A549 (cell line): ENCODE data around the gene CEMIP2. TPM values are rescaled to one million over a fixed set of nuclear protein-coding genes. Genes with fewer than 3 reads are reported as not detected.
A peak's percentile ranks its signal among the peaks of the same experiment; 100 is the strongest.

Experiments
- ATAC-seq, 2 experiments: fragments of 200-7000 bp in 1 of 2; fragments of >200 bp in 1 of 2; cut with Nextera tagmentation in 1 of 2; cut with Tn5 transposase in 1 of 2; 3 replicates each; pipeline versions ENCODE4 v1.8.0 to v1.9.1; 2018 to 2020; ENCODE audit warnings: mild to moderate bottlenecking in 1 of 2, moderate library complexity in 1 of 2
- CTCF ChIA-PET: fragments of 300-600 bp; sonication (Branson Sonifier 250); formaldehyde crosslinking; extraction: SDS; loops from one replicate; lab custom pipeline; 2021; ENCODE audit warnings: antibody characterized with exemption, inconsistent platforms; lab: Yijun Ruan, JAX
- POLR2A ChIA-PET: fragments of 350-600 bp; formaldehyde crosslinking; extraction: SDS; loops from one replicate; lab custom pipeline; 2021; ENCODE audit warnings: antibody characterized with exemption, inconsistent platforms; lab: Yijun Ruan, JAX
- DNase-seq, 2 experiments: peaks; one replicate each; pipeline versions ENCODE4 v3.0.0 to v3.0.0-alpha.2; 2011 to 2016; ENCODE audit warnings: low read depth in 1 of 2, low spot score in 1 of 2
- FAIRE-seq: peaks from 2 replicates; lab custom pipeline; 2011; peaks lifted over from hg19 to GRCh38; lab: Jason Lieb, UNC
- H3K27ac ChIP-seq, 2 experiments: fragments of >200 bp; sonication (Bioruptor Twin); formaldehyde crosslinking; 3 replicates each; pipeline ENCODE4 v1.5.1; 2016 to 2017
- H3K4me1 ChIP-seq: fragments of >200 bp; sonication (Bioruptor Twin); formaldehyde crosslinking; 3 replicates; pipeline ENCODE4 v1.6.1; 2016
- H3K4me2 ChIP-seq: fragments of >200 bp; sonication (Bioruptor Twin); formaldehyde crosslinking; 3 replicates; pipeline ENCODE4 v1.6.1; 2016
- H3K4me3 ChIP-seq: fragments of >200 bp; sonication (Bioruptor Twin); formaldehyde crosslinking; 3 replicates; pipeline ENCODE4 v1.5.1; 2016
- H3K9me3 ChIP-seq: fragments of >200 bp; sonication (Bioruptor Twin); formaldehyde crosslinking; 3 replicates; pipeline ENCODE4 v1.6.1; 2016
- CEBPB ChIP-seq, 2 experiments: fragments of >200 bp in 1 of 2; sonication (Bioruptor Twin) in 1 of 2; formaldehyde crosslinking in 1 of 2; IDR thresholded peaks; 2 replicates each; pipeline ENCODE4 v1.6.1; 2012 to 2016
- FOSL2 ChIP-seq, 2 experiments: fragments of 450-650 bp in 1 of 2; fragments of >200 bp in 1 of 2; sonication (Bioruptor Twin) in 1 of 2; formaldehyde crosslinking; IDR thresholded peaks; 2 replicates each; pipeline versions ENCODE4 v1.5.0 to v1.6.1; 2016 to 2020; ENCODE audit warnings: mild to moderate bottlenecking in 1 of 2, moderate library complexity in 1 of 2
- JUNB ChIP-seq: fragments of >200 bp; sonication (Bioruptor Twin); formaldehyde crosslinking; IDR thresholded peaks from 2 replicates; pipeline ENCODE4 v1.6.1; 2016
- MAFK ChIP-seq: fragments of 450-650 bp; IDR thresholded peaks from 2 replicates; pipeline ENCODE4 v1.6.1; 2014; ENCODE audit not compliant: partially characterized antibody
- MAZ ChIP-seq: fragments of 150-350 bp; IDR thresholded peaks from 2 replicates; pipeline ENCODE4 v1.6.1; 2014; ENCODE audit warnings: antibody characterized with exemption, low read depth, low read length, borderline replicate concordance
- NR3C1 ChIP-seq: fragments of >200 bp; sonication (Bioruptor Twin); formaldehyde crosslinking; IDR thresholded peaks from 3 replicates; pipeline ENCODE4 v1.6.1; 2017
- POLR2AphosphoS2 ChIP-seq: conservative IDR thresholded peaks from 2 replicates; pipeline ENCODE4 v1.6.1; 2012; ENCODE audit warnings: low read length, improper control_type of control experiment, inconsistent platforms
- RAD21 ChIP-seq, 2 experiments: fragments of >200 bp in 1 of 2; sonication (Bioruptor Twin) in 1 of 2; formaldehyde crosslinking in 1 of 2; IDR thresholded peaks in 1 of 2; conservative IDR thresholded peaks in 1 of 2; 2 replicates in 1 of 2; 3 replicates in 1 of 2; pipeline ENCODE4 v1.6.1; 2012 to 2018; ENCODE audit warnings: inconsistent platforms in 1 of 2
- SMC3 ChIP-seq: fragments of >200 bp; sonication (Bioruptor Twin); formaldehyde crosslinking; IDR thresholded peaks from 3 replicates; pipeline ENCODE4 v1.6.1; 2018; ENCODE audit warnings: inconsistent platforms
- SREBF2 ChIP-seq: fragments of 450-650 bp; IDR thresholded peaks from 2 replicates; pipeline ENCODE4 v1.6.1; 2014; ENCODE audit warnings: mild to moderate bottlenecking, moderate library complexity
- WGBS: methylation state at CpG from one replicate; pipeline ENCODE4 v1.1.6; 2017; ENCODE audit errors: missing lambda C conversion rate; 5-methylcytosine and 5-hydroxymethylcytosine counted together
- polyA plus RNA-seq, 4 experiments: library from polyadenylated mRNA; depleted of rRNA in 3 of 4; stranded (reverse); fragments of >200 nt; fragmentation: RNase III in 1 of 4; extraction: RNeasy Plus Mini Kit Qiagen cat#74134 plus additional on column Dnase treatment in 1 of 4; gene quantifications; 2 replicates in 3 of 4; 3 replicates in 1 of 4; pipeline ENCODE4 v1.2.3, GENCODE V29; 2011 to 2017
- TF ChIP-seq, protein P1 (sequence below): IDR thresholded peaks from 2 replicates; pipeline ENCODE4 v1.6.1; 2012
- TF ChIP-seq, protein P2 (sequence below): fragments of >200 bp; sonication (Bioruptor Twin); formaldehyde crosslinking; IDR thresholded peaks from 3 replicates; pipeline ENCODE4 v1.6.1; 2016
- TF ChIP-seq, protein P3 (sequence below): fragments of 200-600 bp; sonication (generic); IDR thresholded peaks from 2 replicates; pipeline ENCODE4 v1.6.1; 2016; ENCODE audit warnings: antibody characterized with exemption, mild to moderate bottlenecking, moderate library complexity
- TF ChIP-seq, protein P4 (sequence below): IDR thresholded peaks from 2 replicates; pipeline ENCODE4 v1.6.1; 2012; ENCODE audit warnings: low read depth, borderline replicate concordance

Gene CEMIP2
- polyA plus RNA-seq, 2 of the 4 experiments (the other 2 are of a cell fraction), result 146 to 161 TPM

DNA sequence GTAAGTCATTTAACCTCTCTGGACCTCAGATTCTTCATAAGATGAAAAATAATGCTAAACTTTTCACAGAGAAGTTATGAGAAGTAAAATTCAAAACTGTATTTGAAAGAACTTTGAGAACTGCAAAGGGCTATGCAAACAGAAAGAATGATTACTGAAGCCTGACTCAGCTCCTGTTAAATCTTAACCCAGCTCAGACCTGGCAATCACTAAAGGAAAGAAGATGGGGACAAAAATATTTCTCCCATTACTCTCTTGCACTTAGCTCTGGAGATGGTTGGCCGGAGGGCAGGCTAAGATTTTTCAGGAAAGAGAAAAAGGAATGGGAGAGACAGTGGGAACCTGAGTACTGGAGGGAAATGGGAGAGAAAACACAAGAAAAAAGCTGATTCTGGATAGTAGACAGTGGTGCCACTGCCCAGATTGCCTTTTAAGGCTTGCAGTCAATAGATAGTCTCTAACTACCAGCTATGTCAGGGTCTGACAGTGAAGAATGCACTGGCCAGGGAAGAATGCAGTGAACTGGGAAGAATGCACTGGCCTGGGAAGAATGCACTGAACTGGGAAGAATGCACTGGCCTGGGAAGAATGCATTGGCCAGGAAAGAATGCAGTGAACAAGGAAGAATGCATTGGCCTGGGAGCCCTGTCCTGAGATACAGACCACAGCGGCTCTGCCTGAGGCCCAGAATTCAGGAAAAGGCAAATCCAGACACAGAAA, 25.2 kb upstream of the CEMIP2 start:
- POLR2A ChIA-PET, result interaction anchor here (0.9 to 1.5 kb wide), 2 partner anchors 24 to 118 kb away, joined by 4 to 14 read pairs; partner anchors contain the start of genes ABHD17B and C9orf85
- FAIRE-seq, result peak; percentile 78
- TF ChIP-seq, protein P1, sequence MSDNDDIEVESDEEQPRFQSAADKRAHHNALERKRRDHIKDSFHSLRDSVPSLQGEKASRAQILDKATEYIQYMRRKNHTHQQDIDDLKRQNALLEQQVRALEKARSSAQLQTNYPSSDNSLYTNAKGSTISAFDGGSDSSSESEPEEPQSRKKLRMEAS, result no peak; the same call in 1 of the 2 replicates
- TF ChIP-seq MAFK (peak; percentile 28), FOSL2 (IDR thresholded peaks at IDR 0.05) (no peak), FOSL2 (CRISPR knock-in tag; IDR thresholded peaks at IDR 0.05) (peak; percentile 58), JUNB (peak; percentile 46), CEBPB (IDR thresholded peaks at IDR 0.05) (peak in 1 of 2 experiments; percentile 11; a peak in 1 of 4 replicates)
- TF ChIP-seq, protein P2, sequence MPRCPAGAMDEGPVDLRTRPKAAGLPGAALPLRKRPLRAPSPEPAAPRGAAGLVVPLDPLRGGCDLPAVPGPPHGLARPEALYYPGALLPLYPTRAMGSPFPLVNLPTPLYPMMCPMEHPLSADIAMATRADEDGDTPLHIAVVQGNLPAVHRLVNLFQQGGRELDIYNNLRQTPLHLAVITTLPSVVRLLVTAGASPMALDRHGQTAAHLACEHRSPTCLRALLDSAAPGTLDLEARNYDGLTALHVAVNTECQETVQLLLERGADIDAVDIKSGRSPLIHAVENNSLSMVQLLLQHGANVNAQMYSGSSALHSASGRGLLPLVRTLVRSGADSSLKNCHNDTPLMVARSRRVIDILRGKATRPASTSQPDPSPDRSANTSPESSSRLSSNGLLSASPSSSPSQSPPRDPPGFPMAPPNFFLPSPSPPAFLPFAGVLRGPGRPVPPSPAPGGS, result no peak
- TF ChIP-seq, all 56 proteins: peak for 4
- Histone ChIP-seq H3K4me2 (peak overlapping the region; percentile 70), H3K4me3 (no peak overlapping the region), H3K27ac (peak overlapping the region; percentile 84 to 88), H3K4me1 (peaks cover 63% of the 10 kb centered on the region), H3K9me3 (no peaks in the 10 kb centered on the region)
- CTCF ChIA-PET, result interaction anchor here (1.2 to 3.8 kb wide), 8 partner anchors 11 to 231 kb away, joined by 3 to 22 read pairs (median 4); partner anchors contain the start of gene CEMIP2
- DNase-seq (peak in 1 of 2 experiments; percentile 67), ATAC-seq (peak; percentile 87 to 89)
- 37% methylated on average over 2 of the region's 2 CpGs for WGBS

DNA sequence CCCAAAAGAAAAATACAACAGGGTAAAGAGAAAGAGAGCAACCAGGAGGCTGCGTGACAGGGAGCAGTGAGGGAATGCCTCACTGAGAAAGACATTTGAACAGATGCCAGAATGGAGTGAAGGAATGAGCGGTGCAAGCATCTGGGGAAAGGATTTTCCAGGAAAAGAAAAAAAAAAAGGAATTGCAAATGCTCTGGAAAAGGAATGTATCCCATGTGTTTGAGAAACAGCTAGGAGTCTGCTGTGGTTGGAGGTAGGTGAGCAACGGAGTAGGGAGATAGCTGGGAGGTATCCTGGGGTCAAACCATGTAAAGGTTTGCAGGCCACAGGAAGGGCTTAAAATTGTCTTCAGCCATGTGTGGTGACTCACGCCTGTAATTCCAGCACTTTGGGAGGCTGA, 23.6 kb upstream of the CEMIP2 start:
- CTCF ChIA-PET, result interaction anchor here (0.6 to 3.8 kb wide), 10 partner anchors 8 to 507 kb away, joined by 3 to 17 read pairs (median 4); partner anchors contain the start of gene CEMIP2
- no peak for TF ChIP-seq RAD21 (conservative IDR thresholded peaks at IDR 0.05 in 1 of 2, IDR thresholded peaks at IDR 0.05 in 1 of 2)
- TF ChIP-seq, protein P3, sequence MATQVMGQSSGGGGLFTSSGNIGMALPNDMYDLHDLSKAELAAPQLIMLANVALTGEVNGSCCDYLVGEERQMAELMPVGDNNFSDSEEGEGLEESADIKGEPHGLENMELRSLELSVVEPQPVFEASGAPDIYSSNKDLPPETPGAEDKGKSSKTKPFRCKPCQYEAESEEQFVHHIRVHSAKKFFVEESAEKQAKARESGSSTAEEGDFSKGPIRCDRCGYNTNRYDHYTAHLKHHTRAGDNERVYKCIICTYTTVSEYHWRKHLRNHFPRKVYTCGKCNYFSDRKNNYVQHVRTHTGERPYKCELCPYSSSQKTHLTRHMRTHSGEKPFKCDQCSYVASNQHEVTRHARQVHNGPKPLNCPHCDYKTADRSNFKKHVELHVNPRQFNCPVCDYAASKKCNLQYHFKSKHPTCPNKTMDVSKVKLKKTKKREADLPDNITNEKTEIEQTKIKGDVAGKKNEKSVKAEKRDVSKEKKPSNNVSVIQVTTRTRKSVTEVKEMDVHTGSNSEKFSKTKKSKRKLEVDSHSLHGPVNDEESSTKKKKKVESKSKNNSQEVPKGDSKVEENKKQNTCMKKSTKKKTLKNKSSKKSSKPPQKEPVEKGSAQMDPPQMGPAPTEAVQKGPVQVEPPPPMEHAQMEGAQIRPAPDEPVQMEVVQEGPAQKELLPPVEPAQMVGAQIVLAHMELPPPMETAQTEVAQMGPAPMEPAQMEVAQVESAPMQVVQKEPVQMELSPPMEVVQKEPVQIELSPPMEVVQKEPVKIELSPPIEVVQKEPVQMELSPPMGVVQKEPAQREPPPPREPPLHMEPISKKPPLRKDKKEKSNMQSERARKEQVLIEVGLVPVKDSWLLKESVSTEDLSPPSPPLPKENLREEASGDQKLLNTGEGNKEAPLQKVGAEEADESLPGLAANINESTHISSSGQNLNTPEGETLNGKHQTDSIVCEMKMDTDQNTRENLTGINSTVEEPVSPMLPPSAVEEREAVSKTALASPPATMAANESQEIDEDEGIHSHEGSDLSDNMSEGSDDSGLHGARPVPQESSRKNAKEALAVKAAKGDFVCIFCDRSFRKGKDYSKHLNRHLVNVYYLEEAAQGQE, result no peak
- TF ChIP-seq SREBF2, result no peak
- TF ChIP-seq, protein P4, sequence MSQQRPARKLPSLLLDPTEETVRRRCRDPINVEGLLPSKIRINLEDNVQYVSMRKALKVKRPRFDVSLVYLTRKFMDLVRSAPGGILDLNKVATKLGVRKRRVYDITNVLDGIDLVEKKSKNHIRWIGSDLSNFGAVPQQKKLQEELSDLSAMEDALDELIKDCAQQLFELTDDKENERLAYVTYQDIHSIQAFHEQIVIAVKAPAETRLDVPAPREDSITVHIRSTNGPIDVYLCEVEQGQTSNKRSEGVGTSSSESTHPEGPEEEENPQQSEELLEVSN, result no peak
- 0 out of 4 replicates have a peak, but pooled peaks of 1 of the 2 experiments have one; percentile 11 for TF ChIP-seq CEBPB (IDR thresholded peaks at IDR 0.05)
- TF ChIP-seq, protein P1, result 0 out of 2 replicates have a peak, but pooled peaks have one; percentile 5
- no peak for TF ChIP-seq MAZ
- no peak for TF ChIP-seq NR3C1
- TF ChIP-seq FOSL2 (IDR thresholded peaks at IDR 0.05), result no peak
- peak; percentile 28; the same call in 1 of the 2 replicates for TF ChIP-seq FOSL2 (CRISPR knock-in tag; IDR thresholded peaks at IDR 0.05)
- TF ChIP-seq MAFK, result no peak
- no peak for TF ChIP-seq POLR2AphosphoS2
- TF ChIP-seq SMC3, result no peak
- peak in 1 of 2 experiments; percentile 29 for DNase-seq
- peaks cover 52% of the 10 kb centered on the region for H3K4me1 ChIP-seq
- H3K9me3 ChIP-seq, result no peaks in the 10 kb centered on the region
- H3K27ac ChIP-seq, result peak overlapping the region; percentile 84 to 88
- peak overlapping the region; percentile 70 for H3K4me2 ChIP-seq
- WGBS, result 53% methylated on average over 4 of the region's 4 CpGs
- peak in 1 of 2 experiments; percentile 24; a peak in 3 of 6 replicates for ATAC-seq
- no peak overlapping the region for H3K4me3 ChIP-seq
- POLR2A ChIA-PET, result no interaction called here
- FAIRE-seq, result no peak
